ENCODE data around the gene ABCA2.

ABCA2 gene

DNA sequence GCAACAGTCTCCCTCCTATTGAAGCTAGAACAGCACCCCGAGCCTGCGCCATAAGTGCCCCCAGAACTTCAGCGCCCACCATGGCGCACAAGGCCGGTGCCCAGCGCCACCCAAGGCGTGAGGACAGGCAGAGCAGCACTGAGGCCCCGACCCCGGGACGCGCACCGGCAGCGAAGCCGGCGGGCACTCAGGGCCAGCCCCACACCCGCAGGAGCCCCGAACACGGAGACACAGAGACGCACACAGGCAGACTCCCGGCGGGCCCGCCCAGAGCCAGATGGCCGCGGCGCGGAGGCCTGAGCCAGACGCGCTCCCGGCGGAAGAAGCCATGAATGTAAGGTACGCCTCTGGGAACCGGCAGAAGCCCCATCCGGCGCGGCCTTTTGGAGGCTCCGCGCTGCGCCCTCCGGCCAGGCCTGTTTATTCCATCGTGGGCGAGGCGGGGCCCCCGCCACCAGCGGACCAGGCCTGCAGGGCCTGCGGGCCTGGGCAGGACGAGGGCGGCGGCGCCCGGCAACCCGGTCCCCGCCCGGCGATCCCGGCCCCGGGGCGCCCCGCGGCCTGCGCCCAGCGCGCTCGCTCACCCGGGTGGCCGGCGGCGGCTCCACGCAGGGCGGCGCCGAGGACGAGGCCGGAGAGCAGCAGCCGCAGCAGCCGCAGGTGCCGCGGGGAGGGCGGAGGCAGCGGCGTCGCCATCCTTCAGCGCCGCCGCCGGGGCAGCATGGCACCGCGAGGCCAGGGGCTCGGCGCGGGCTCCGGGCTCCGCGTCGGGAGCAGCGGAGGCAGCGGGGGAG lies 17.5 kb upstream of the ABCA2 start:
- no peak for DNase-seq (ENCODE audit: low spot score)
- TF ChIP-seq, protein P1, sequence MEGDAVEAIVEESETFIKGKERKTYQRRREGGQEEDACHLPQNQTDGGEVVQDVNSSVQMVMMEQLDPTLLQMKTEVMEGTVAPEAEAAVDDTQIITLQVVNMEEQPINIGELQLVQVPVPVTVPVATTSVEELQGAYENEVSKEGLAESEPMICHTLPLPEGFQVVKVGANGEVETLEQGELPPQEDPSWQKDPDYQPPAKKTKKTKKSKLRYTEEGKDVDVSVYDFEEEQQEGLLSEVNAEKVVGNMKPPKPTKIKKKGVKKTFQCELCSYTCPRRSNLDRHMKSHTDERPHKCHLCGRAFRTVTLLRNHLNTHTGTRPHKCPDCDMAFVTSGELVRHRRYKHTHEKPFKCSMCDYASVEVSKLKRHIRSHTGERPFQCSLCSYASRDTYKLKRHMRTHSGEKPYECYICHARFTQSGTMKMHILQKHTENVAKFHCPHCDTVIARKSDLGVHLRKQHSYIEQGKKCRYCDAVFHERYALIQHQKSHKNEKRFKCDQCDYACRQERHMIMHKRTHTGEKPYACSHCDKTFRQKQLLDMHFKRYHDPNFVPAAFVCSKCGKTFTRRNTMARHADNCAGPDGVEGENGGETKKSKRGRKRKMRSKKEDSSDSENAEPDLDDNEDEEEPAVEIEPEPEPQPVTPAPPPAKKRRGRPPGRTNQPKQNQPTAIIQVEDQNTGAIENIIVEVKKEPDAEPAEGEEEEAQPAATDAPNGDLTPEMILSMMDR (IDR thresholded peaks at IDR 0.05; ENCODE audit: borderline replicate concordance, control extremely low read depth, extremely low read depth, insufficient read depth, missing control alignments): no peak
- in situ Hi-C loops (cut with MboI; ENCODE audit: low sequenced_read_pairs, unreplicated experiment): no loop called here

DNA sequence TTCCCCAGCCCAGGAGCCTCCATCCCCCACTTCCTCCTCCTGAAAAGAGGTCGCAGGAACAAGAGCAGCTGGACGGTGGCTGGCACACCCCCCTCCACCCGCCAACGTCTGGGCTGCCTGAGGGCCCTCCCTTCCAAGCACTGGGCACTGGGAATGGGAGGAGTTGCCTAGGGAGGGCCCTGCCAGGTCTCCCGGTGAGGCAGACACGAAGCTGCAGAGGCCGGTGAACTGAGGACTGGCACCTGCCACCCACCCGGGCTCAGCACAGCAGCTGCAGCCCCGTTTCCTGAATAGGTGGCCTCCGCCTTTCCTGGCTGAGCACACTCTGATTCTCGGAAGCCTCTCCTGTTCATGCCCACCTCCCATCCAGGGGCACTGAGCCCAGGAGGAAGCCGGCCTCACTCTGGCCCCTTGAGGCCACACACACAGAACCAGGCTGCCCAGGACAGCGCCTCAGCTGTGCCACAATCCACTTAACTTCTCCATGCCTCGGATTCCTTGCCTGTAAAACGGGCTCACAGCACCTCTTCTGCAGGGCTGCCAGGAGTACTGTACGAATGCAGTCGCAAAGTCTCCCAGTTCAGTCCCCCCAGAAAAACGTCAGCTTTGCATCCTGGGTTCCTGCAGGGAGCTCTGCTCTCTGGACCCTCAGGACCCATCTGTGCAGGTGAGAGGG lies 16.6 kb upstream of the ABCA2 start:
- TF ChIP-seq, protein P1 (IDR thresholded peaks at IDR 0.05; ENCODE audit: borderline replicate concordance, control extremely low read depth, extremely low read depth, insufficient read depth, missing control alignments): no peak
- in situ Hi-C loops (cut with MboI; ENCODE audit: low sequenced_read_pairs, unreplicated experiment): no loop called here
- no peak for DNase-seq (ENCODE audit: low spot score)

DNA sequence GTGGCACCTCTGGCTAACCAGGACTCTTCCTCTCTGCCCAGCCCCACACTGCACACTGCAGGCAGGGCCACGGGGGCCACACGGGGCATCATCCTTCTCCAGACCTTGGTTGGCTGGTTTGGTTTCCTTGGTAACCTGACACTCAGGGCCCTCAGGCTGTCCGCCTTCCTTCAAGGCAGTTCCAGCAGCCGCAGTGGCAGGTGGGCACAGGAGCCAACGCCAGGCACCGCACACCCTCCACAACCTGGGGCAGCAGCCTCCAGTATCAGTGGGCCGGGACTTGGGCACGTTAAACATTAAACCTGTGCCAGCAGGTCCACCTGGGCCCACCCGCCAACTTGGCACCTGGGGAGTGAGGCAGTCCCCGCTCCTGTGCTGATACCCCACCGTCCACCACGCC lies 16.0 kb upstream of the ABCA2 start:
- no peak for DNase-seq (ENCODE audit: low spot score)
- TF ChIP-seq, protein P1 (IDR thresholded peaks at IDR 0.05; ENCODE audit: borderline replicate concordance, control extremely low read depth, extremely low read depth, insufficient read depth, missing control alignments): no peak
- in situ Hi-C loops (cut with MboI; ENCODE audit: low sequenced_read_pairs, unreplicated experiment): no loop called here

DNA sequence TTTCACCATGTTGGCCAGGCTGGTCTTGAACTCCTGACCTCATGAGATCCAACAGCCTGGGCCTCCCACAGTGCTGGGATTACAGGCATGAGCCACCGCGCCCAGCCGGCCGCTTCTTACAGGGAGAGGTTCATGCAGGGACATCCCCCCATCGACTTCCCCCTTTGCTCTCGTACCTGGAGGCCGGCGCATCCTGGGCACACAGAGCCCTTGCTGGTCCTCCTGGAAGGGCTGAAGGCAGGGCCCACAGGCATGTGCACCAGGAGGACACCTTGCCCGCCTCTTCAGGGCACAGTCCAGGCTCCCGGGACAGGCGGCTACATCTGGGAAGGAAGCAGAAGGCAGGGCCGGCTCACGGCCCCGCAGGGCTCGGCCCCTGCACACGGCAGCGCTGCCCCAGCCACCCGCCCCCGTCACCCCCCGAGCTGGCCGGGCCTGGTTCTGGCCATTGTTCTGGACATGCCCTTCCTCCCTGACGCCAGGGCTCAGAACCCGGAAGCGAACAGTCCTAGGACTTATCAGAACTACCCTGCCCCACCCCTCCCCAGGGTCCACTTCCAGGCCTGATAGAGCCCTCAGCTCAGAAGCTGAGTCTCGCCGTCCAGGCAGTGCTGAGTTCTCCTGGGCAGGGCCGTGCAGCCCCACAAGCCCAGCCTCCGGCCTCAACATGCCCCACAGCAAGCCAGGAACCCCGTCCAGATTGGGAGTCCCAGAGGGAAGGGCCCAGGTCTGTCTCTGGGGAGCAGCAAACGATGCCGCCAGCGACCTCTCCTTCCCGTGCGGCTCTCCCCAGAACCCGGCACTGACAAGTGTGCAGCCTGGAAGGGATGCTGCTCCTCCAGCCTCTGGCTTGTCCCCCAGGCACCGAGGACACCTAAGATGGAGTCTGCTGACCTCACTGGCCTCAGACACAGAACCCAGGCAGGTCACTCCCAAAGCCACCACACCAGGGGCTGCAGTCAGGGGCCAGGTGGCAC lies 15.0 kb upstream of the ABCA2 start:
- TF ChIP-seq, protein P1 (IDR thresholded peaks at IDR 0.05; ENCODE audit: borderline replicate concordance, control extremely low read depth, extremely low read depth, insufficient read depth, missing control alignments): no peak
- in situ Hi-C loops (cut with MboI; ENCODE audit: low sequenced_read_pairs, unreplicated experiment): no loop called here
- no peak for DNase-seq (ENCODE audit: low spot score)

DNA sequence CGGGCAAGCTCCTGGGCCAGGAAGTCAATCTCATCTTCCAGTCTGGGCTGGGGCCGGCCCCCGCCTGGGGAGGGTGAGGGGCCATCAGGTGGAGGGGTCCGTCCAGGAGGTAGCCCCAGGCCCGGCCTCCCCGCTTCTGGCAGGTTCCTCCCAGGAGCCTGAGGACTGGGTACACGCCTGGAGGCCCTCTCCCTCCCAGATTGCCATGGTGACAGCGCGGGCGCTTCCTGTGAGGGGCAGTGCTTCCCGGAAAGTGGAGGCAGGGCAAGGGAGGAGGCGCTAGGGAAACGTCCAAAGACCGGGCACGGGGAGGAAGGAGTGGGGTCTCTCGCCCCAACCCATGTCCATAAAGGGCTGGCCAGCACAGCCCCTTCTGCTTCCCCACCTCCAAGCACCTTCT lies 13.1 kb upstream of the ABCA2 start:
- DNase-seq (ENCODE audit: low spot score): no peak
- TF ChIP-seq, protein P1 (IDR thresholded peaks at IDR 0.05; ENCODE audit: borderline replicate concordance, control extremely low read depth, extremely low read depth, insufficient read depth, missing control alignments): no peak
- in situ Hi-C loops (cut with MboI; ENCODE audit: low sequenced_read_pairs, unreplicated experiment): no loop called here

DNA sequence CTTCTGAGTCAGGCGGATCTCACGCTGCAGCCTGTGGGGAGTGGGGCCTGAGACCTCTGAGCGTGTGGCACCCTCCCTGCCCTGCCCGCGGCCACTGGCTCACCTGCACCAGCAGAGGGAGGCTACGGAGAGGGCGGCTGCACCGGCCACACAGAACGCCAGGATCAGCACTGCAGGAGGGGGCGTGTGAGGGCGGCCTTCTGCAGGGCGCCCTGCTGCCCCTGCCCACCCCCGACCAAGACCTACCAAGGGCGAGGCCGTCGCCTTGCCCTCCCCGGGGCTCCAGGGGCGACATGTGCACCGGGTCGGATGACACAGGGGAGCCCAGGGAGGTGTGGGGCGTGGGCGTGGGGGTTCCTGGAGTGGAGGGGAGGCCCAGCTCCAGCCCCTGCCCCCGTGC lies 12.5 kb upstream of the ABCA2 start:
- in situ Hi-C loops (cut with MboI; ENCODE audit: low sequenced_read_pairs, unreplicated experiment): no loop called here
- TF ChIP-seq, protein P1 (IDR thresholded peaks at IDR 0.05; ENCODE audit: borderline replicate concordance, control extremely low read depth, extremely low read depth, insufficient read depth, missing control alignments): no peak
- no peak for DNase-seq (ENCODE audit: low spot score)
